Measurements from ENCODE around the gene UNC50.

DNA sequence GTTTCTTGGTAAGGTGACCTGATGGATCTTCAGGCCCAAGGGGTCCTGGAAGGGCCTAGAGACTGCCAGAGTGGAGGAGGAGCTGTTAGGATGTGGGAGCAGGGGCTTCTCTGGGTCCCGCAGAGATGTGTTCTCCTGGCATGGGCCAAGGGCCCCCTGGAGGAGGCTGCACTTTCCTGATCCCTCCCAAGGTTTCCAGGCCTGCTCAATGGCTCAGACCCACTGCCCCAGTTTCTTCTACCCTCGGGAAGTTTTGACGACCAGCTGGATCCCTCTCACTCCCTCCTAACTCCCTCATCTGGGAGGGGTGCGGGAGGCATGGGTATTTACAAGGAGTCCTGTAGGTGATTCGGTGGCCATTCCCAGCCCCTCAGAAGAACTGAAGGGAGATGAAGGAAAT, 36.2 kb upstream of the UNC50 start:
- TF ChIP-seq POLR2A (IDR thresholded peaks at IDR 0.05) (no peak), POLR2AphosphoS5 (IDR thresholded peaks at IDR 0.05) (no peak), EP300 (IDR thresholded peaks at IDR 0.05) (no peak)
- TF ChIP-seq, protein P1, sequence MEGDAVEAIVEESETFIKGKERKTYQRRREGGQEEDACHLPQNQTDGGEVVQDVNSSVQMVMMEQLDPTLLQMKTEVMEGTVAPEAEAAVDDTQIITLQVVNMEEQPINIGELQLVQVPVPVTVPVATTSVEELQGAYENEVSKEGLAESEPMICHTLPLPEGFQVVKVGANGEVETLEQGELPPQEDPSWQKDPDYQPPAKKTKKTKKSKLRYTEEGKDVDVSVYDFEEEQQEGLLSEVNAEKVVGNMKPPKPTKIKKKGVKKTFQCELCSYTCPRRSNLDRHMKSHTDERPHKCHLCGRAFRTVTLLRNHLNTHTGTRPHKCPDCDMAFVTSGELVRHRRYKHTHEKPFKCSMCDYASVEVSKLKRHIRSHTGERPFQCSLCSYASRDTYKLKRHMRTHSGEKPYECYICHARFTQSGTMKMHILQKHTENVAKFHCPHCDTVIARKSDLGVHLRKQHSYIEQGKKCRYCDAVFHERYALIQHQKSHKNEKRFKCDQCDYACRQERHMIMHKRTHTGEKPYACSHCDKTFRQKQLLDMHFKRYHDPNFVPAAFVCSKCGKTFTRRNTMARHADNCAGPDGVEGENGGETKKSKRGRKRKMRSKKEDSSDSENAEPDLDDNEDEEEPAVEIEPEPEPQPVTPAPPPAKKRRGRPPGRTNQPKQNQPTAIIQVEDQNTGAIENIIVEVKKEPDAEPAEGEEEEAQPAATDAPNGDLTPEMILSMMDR (IDR thresholded peaks at IDR 0.05) = no peak
